HG03442 (cell line): ENCODE results near the gene RTN4R.
"Not testable (repeated sequence)": the region's sequence is repeated elsewhere in the genome, so short reads cannot be mapped to it uniquely, and the experiment has no call there.

Experiments used
- ATAC-seq: cut with Tn5 transposase; IDR thresholded peaks from one replicate; pipeline ENCODE4 v1.9.1; 2021; ENCODE audit warnings: mild to moderate bottlenecking, moderate library complexity; ENCODE audit not compliant: unreplicated experiment

Gene RTN4R

GRCh38 chr22:20305894-20306645 lies 38.0 kb upstream of the RTN4R start:
- no peak for ATAC-seq

DNA sequence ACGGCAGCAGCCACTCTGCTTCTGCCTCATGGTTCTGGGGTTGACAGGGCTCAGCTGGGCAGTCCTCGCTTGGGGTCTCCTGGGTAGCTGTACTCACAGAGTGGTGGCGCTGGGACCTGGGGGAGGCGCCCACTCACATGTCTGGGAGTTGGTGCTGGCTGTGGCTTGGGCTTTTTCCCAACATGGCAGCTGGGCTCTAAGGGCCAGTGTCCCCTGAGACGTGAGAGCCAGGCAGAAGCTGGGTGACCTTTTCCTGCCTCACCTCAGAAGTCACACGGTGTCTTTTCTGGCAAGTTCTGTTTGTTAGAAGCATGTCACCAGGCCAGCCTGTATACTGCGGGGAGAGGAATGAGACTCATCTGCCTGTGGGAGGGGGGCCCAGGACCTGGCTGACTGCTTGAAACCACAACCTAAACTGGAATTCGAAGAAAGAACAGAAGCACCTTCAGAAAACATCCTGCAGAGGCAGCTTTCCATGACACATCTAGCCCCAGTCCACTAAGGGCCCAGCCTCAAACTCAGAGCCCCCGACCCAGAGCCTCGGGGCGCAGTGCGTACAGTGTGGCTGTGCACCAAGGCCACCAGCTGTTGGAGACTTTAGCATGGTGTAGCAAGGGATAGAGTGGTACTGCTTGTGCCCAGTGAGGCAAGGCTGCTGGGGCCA lies 37.2 kb upstream of the RTN4R start:
- ATAC-seq, result not testable (repeated sequence)

- ATAC-seq, result no peak
Observed at GRCh38 chr22:20304646-20305045, 36.5 kb upstream of the RTN4R start.

DNA sequence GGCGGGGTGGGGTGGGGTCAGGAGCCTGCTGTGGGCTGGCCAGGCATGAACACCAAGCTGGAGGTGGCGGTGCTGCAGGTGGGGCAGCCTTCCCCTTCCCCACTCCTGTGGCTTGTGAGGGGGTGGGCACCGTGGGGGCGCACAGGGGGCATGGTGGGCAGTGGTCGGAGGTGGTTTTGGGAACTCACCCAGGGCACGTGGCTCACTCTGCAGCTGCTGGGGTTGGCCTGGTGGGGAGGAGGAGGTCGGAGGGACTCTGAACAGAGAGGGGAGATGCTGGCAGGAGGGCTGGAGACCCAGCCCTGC lies 35.1 kb upstream of the RTN4R start:
- not testable (repeated sequence) for ATAC-seq

GRCh38 chr22:20302438-20303228 lies 34.5 kb upstream of the RTN4R start:
- ATAC-seq, result no peak

- no peak for ATAC-seq
Observed at GRCh38 chr22:20299746-20300136, 31.6 kb upstream of the RTN4R start.

GRCh38 chr22:20298803-20299745 lies 31.0 kb upstream of the RTN4R start:
- no peak for ATAC-seq

- no peak for ATAC-seq
Observed at GRCh38 chr22:20298110-20298802, 30.1 kb upstream of the RTN4R start.

DNA sequence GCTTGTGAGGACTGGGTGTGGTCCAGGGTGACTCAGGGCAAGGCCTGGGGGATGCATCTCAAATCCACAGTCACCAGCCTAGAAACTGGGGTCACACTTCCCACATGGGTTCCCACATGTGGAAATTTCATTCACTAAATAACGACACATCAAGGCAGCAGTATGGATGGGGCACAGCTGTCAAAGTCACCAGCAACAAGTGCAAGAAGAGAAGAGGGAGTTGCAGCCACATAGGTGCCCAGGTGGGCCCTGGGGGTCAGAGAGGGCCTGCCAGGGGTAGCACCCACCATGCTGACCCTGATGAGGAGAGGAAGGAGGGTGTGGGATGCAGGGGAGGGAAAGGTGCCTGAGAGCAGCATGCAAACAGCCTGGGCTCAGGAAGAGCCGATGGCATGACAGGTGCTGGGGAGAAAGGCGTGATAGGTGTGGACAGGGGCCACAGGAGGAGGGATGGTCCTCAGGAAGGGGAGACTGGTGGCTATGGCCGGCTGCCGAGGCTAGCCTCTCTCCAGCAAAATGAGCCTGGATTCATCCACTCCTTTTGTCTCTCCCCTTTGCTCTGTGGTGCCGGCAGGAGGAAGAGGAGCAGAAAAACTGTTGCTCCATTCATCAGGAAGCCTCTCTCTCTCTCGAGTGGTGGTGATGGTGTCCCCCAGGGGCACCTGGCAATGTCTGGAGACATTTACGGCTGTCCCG lies 29.4 kb upstream of the RTN4R start:
- no peak for ATAC-seq

DNA sequence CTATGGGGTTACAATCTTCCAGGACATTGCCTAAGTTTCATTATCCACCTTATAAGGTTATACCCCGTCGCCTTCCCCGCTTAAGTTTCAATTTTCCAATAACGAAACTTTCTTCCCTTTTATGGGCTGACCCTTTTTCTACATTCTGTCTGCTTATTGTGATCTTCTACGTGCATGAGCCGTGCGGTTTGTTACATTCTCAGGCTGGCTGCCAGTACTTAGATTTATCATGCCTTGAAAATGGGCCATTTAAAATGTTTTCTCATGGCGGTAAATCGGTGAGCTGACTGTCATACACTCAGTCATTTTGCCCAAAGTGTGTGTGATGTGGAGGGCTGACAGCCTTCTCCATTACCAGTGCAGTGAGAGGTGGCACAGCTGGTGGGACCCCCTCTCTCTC lies 28.5 kb upstream of the RTN4R start:
- no peak for ATAC-seq

DNA sequence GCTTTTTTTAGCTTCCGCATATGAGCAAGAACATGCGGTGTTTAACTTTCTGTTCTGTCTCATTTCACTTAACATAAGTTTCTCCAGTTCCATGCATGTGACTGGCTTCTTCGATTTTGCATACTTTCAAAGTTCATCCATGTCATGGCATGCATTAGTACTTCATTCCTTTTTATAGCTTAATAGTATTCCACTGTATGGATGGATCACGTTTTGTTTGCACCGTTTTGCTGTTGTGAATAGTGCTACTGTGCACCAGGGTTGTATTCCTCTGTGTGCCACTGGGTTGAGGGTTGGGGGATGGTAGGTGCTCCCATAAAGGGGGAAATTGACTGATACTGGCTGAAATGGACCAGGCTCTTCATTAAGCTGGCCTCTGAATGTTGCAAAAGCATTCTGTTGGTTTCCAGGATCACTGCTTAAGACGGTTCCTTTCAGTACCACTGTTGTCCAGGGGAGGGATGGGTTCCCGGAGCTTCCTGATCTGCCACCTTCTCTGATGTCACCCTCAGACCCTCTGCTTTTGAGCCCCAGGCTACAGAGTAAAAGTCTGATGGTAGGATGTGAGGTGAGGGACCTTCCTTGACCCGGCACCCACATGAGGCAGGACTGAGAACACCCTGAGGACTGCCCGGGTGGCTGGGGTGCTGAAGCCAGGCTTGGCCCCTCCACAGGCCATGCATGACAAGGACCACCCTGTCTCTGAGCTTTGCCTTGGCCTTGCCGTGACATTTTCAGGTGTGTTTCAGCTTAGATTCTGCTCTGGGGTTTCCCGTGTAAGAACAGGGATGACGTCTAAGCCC lies 27.3 kb upstream of the RTN4R start:
- no peak for ATAC-seq

GRCh38 chr22:20292673-20293232 lies 24.6 kb upstream of the RTN4R start:
- no peak for ATAC-seq

DNA sequence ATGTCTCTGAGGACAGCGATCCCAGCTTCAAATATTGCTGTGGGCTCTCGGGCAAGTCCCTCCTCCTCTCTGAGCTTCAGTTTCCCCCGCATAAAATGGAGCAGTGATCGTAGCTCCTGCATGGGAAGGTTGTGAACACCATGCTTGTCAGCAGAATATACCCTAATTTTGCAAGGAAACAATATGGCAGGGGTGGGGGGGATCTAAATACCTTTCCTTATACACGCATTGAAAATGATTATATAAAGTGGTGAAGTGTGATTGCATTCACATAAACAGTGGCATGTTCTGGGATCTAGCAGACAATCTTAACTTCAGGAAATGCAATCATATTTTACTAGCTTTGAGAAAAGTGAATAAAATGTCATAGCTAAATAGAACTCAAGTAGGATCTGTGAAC lies 24.0 kb upstream of the RTN4R start:
- ATAC-seq, result no peak

DNA sequence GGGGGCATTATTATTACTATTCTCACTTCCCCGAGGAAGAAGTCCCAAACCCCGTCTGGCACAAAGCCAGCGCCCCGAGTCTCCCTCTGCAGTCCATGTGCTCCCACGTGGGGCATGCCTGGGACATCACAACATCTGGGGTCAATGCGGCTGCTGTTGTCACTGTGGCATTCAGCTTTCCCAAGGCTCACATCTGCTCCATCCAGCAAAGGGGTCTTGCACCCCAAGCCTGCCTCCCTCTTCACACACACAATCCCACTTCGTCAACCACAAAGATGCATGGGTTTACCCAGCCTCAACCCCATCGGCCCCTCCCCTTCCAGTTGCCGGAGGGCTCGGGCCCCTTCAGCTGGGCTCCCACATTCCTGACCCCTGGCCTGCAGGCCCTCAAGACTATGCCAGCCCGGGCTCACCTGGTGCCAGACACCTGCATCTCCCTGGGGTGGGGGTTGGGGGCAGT lies 23.5 kb upstream of the RTN4R start:
- no peak for ATAC-seq

GRCh38 chr22:20291249-20291586 lies 23.1 kb upstream of the RTN4R start:
- no peak for ATAC-seq

DNA sequence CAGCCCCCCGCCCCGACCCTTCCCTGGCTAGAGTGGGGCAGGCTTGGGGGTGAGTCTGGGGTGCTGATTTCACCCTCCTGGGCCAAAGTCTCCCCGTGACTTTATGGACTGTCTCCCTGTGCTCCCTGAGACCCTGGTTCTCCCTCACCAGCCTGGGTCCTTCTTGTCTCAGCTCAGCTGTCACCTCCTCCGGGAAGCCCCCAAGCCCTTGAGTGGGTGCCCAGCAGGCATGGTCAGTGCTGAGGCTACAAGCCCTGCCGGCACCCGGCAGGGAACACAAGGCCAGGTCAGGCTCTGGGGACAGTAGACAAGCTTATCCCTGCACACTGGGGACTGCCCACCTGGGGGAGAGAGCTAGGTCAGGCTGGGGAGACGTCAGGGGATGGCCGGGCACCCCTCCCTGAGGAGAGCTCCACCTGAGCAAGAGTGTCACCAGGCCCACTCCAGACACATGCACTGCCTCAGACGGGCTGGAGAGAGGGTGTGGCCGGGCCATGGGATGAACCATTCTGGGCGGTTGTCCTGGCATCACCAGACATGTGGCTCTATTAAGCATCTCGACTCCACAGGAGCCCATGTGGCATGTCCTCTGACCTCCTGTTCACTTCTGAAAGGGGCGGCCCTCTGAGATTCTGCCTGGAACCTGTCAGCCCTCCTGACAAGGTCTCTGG lies 22.6 kb upstream of the RTN4R start:
- no peak for ATAC-seq

DNA sequence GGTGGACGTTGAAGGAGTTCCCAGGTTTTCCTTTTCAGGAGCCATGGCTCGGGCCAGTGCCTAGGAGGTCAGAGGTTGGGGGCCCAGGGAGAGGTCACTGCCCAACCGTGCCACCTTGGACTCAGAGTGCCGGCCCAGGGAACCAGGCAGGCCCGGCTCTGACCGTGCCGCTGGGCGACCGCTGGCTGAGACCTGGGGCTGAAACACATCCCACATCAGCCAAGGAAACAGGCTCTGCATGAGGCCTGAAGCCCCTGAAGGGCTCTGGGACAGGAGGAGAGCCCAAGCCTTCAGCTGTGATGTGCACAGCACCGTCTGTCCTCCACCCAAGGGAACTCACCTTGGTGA lies 21.9 kb upstream of the RTN4R start:
- ATAC-seq, result no peak
